22Rv1 (cell line): ENCODE measurements around the gene ENKUR.

ENCODE experiments used
- CTCF ChIP-seq: fragments of 450-650 bp; IDR thresholded peaks from 2 replicates; pipeline ENCODE4 v1.5.1; 2017; ENCODE audit warnings: mild to moderate bottlenecking
- ZFX ChIP-seq: fragments of 450-650 bp; IDR thresholded peaks from 2 replicates; pipeline ENCODE4 v1.6.1; 2017; ENCODE audit warnings: antibody characterized with exemption, borderline replicate concordance

DNA sequence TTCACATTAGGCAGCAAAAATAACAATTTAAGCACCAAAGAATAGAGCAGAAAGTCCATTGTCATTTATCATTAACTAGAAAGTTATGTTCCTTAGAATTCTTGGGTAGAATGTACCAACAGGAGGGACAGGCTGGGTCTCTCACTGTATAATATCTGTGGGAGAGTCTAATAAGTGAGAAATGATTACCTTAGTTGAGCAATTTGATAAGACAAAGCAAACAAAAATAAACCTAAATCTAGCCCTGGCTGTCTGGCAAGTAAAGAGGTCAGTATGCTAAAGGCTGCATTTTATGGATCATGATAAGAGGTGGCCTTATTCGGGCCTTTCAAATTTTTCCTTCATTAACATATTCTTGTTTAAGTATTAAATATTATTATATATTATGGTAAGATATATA, 36.1 kb upstream of the ENKUR start:
- TF ChIP-seq CTCF (no peak), ZFX (no peak)
